22Rv1 (cell line): ENCODE data around the gene PPEF1.
"Not testable (repeated sequence)": the region's sequence is repeated elsewhere in the genome, so short reads cannot be mapped to it uniquely, and the experiment has no call there.

Source experiments
- CTCF ChIP-seq: fragments of 450-650 bp; IDR thresholded peaks from 2 replicates; pipeline ENCODE4 v1.5.1; 2017; ENCODE audit warnings: mild to moderate bottlenecking
- ZFX ChIP-seq: fragments of 450-650 bp; IDR thresholded peaks from 2 replicates; pipeline ENCODE4 v1.6.1; 2017; ENCODE audit warnings: antibody characterized with exemption, borderline replicate concordance

- TF ChIP-seq CTCF, ZFX: not testable (repeated sequence)
Measured at GRCh38 chrX:18763106-18763505, 55.7 kb downstream of the PPEF1 start.
